HG02642 (cell line): Measurements from ENCODE around the gene STARD8.
"Not testable (repeated sequence)": the region's sequence is repeated elsewhere in the genome, so short reads cannot be mapped to it uniquely, and the experiment has no call there.

ENCODE experiments used
- ATAC-seq: cut with Tn5 transposase; IDR thresholded peaks from one replicate; pipeline ENCODE4 v1.9.1; 2021; ENCODE audit warnings: mild to moderate bottlenecking; ENCODE audit not compliant: unreplicated experiment, poor library complexity

The STARD8 gene

GRCh38 chrX:68647156-68647957 is at the start of gene STARD8:
Gene STARD8, plus strand, starts transcription at chrX:68647666. Its CDS starts 217 bp downstream, at chrX:68647883.
- no peak for ATAC-seq

GRCh38 chrX:68598841-68599240 is 48.6 kb upstream of the STARD8 start:
- ATAC-seq, result no peak

- ATAC-seq, result no peak
These were observed 48.0 kb upstream of the STARD8 start for GRCh38 chrX:68599256-68600152.

- ATAC-seq, result not testable (repeated sequence)
These were observed 43.2 kb upstream of the STARD8 start for GRCh38 chrX:68604216-68604615.

GRCh38 chrX:68614733-68615132 is 32.7 kb upstream of the STARD8 start:
- ATAC-seq, result not testable (repeated sequence)

- no peak for ATAC-seq
These were observed 19.5 kb upstream of the STARD8 start for GRCh38 chrX:68627986-68628385.

GRCh38 chrX:68629936-68630335 is 17.5 kb upstream of the STARD8 start:
- ATAC-seq, result not testable (repeated sequence)

- no peak for ATAC-seq
These were observed 16.1 kb upstream of the STARD8 start for GRCh38 chrX:68631336-68631735.

GRCh38 chrX:68632491-68632890 is 15.0 kb upstream of the STARD8 start:
- ATAC-seq, result no peak

- ATAC-seq, result no peak
These were observed 13.5 kb upstream of the STARD8 start for GRCh38 chrX:68633981-68634380.

- no peak for ATAC-seq
These were observed 12.7 kb upstream of the STARD8 start for GRCh38 chrX:68634649-68635227.

GRCh38 chrX:68640661-68641060 is 6.8 kb upstream of the STARD8 start:
- ATAC-seq, result no peak

GRCh38 chrX:68644861-68645260 is 2.6 kb upstream of the STARD8 start:
- ATAC-seq, result no peak

- ATAC-seq, result no peak
These were observed 1.0 kb upstream of the STARD8 start for GRCh38 chrX:68646421-68646820.

- ATAC-seq, result no peak
These were observed 1.5 kb downstream of the STARD8 start for GRCh38 chrX:68648960-68649359.

GRCh38 chrX:68650491-68650890 is 3.0 kb downstream of the STARD8 start:
- ATAC-seq, result no peak

- no peak for ATAC-seq
These were observed 3.6 kb downstream of the STARD8 start for GRCh38 chrX:68651110-68651509.

GRCh38 chrX:68652326-68653170 is 5.1 kb downstream of the STARD8 start:
- ATAC-seq, result no peak

- ATAC-seq, result no peak
These were observed 7.2 kb downstream of the STARD8 start for GRCh38 chrX:68654693-68655092.

- not testable (repeated sequence) for ATAC-seq
These were observed 9.0 kb downstream of the STARD8 start for GRCh38 chrX:68656473-68656872.
